Measurements from ENCODE around the gene LIPA.

The LIPA gene

GRCh38 chr10:89164920-89165319 is 86.7 kb downstream of the LIPA start:
- no peak for DNase-seq (ENCODE audit: low spot score)

GRCh38 chr10:89164080-89164479 is 87.5 kb downstream of the LIPA start:
- DNase-seq (ENCODE audit: low spot score): peak; percentile 27
